KBM-7 (cell line): ENCODE measurements around the gene LPIN3.

Experiments used
- DNase-seq: peaks from one replicate; pipeline ENCODE4 v3.0.0-alpha.2; 2015
- in situ Hi-C: fragments of 300-500 bp; cut with MboI; formaldehyde crosslinking; loops from 2 replicates; pipeline ENCODE4 v1.14.3; 2020; ENCODE audit warnings: low sequenced_read_pairs, low pct_unique_long_range_greater_than_20kb, mixed read lengths

The LPIN3 gene

DNA sequence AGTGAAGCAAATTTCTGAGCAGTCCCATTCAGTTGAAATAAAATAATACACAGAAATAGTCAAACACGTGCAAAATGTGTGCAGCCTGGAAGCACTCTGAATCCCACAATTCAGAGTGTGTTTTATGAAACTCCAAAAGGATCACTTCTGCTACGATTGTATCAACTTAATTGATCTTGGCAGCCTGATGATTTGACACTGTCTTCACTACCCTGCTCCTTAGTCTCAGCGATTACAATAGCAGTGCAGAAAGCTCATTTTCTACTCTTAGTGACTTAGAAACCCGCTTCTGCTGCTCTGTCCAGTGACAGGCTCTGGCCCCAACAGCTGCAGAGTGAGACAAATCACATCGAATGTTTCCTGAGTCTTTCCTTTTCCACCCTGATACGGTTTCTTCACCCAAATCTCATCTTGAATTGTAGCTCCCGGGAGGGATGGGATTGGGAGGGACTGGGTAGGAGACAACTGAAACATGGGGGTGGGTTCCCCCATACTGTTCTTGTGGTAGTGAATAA, 42.2 kb downstream of the LPIN3 start:
- in situ Hi-C loops, result no loop called here
- no peak for DNase-seq

DNA sequence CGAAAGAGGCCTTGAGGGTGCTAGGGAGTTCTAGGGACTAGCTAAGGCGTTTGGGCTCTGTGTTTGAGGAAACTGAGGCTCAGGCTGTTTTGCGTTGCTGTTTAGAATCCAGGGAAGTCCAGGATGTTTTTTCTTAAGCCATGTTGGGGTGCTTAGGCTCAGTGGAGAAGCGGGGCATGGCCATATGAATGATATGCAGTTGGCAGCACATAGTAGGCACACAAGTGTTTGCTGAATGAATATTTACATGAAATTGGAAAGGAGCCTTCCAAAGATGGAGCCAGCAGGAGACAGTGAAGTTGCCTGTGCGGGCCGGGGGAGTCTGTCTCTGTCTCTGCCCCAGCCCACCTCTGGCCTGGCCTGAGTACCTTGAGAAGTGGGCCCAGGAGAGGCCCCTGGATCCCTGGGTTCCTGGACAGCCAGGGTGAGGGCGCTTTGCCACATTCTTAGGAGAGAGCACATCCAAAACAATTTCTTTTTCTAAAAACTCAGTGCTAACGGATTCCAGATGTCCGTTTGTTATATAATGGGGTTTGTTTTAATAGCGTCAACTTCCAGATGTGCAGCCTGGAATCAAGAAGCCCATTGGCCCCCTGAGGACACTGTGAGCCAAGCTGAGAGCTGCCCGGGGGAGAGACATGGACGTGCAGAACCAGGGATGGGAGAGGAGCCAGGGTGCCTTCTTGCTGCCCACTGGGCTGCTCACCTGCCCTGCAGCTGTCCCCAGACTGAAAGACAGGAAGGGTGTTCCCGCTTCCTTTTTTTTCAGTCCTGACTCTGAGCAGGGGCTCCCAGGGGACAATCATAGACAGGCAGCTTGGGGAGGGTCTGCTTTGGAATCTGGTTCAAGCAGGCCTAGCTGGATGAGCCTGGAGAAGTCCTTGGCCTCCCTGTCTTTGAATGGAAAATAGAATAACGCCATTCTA, 46.1 kb downstream of the LPIN3 start:
- in situ Hi-C loops, result no loop called here
- DNase-seq, result no peak

DNA sequence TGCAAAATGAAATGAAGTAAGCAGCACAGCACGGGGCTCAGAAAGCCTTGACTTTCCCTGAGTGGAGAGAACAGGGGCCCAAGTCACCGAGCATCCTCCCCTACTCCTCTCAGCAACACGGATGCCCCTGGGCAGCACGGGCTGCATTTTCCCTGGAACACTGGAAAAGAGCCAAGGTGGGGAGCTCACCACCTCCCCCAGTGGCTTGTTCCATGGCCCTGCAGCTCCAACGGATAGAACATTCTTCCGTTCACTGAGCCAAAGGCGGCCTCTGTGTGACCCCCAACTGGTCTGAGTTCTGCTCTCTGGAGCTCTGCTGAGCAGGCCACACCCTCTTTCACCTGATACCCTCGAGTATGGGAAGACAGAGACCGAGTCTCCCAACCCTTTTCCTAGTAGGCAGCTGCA, 46.8 kb downstream of the LPIN3 start:
- no peak for DNase-seq
- in situ Hi-C loops, result no loop called here

DNA sequence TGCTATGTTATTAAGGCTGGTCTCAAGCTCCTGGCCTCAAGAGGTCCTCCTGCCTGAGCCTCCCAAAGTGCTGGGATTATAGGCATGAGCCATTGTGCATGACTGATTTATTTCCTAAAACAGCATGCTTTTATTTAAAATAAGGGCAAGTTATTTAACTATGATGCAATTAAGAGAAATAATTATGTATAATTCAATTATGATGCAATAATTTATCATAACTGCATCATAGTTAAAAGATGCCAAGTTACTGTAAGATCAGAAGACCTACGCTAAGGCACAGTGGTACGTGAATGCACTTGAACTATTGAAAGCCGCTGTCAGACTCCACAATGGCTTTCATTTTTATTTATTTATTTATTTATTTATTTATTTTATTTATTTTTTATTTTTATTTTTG, 50.3 kb downstream of the LPIN3 start:
- in situ Hi-C loops, result no loop called here
- DNase-seq, result no peak

DNA sequence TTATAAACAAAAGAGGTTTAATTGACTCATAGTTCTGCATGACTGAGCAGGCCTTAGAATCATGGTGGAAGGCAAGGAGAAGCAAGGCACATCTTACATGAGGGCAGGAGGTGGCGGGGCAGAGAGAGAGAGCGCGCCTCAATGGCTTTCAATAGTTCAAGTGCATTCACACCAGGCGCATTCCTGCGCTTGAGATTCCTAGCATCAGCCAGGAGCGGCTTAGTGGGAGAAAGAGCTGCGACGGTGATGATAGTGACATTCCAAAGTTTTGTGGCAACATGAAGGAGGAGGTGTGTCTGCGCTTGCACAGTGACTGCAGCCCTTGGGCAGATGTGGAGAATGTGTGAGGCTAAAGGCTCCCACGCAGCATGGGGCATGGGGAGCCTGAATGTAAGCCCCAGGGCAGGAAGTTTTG, 51.0 kb downstream of the LPIN3 start:
- in situ Hi-C loops, result no loop called here
- DNase-seq, result no peak

DNA sequence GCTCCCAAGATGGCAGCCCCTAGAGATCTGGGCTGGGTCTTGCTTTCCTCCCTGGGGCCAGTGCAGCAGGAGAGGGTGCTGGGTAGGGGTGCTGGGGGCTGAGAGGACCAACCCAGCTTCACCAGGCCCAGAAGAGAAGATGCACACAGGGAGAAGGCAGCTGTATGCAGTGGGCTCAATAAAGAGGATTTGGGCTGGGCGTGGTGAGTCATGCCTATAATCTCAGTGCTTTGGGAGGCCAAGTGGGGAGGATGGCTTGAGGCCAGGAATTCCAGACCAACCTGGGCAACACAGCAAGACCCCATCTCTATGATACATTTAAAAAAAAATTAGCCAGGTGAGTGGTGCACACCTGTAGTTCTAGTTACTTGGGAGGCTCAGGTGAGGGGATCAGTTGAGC, 51.7 kb downstream of the LPIN3 start:
- no peak for DNase-seq

DNA sequence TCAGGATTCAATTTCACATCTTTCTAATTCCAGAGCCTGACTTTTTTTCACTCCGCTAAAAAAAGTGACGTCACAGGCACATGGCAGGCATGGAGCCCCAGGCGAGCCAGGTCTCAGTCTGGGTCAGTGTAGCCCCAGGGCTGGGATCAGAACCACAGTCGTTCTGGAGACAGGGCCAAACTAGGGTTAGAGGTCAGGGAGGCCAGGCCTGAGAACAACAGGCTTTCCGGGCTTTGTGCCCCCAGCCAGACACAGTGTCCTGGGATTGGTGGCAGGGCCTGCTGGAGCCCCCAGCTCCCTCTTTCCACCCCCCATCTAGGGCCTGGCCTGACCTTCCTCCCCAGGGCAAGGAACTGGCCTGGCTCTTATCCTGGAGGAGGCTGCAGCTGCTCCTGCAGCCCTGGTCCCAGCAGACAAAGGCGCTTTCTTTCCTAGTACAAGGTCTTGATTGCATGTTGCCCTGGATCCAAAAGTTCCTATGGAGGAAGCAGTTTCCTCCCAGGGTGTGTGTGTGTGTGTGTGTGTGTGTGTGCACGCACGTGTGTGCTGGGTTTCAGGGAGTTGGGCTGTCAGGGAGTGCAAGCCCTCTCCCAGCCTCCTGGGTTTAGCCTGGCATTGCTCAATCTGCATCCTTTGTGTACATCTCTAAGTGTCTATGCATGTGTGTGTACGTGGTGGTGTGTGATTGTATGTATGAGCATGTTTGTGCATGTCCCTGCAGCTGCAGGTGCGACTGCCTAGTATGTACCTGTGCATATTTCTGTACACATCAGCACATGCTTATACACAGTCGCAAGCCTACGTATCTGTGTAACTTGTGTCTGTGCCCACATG, 52.5 kb downstream of the LPIN3 start:
- in situ Hi-C loops, result no loop called here
- DNase-seq, result no peak

More for the DNA sequence above, 51.7 kb downstream of the LPIN3 start:
- in situ Hi-C loops, result no loop called here

DNA sequence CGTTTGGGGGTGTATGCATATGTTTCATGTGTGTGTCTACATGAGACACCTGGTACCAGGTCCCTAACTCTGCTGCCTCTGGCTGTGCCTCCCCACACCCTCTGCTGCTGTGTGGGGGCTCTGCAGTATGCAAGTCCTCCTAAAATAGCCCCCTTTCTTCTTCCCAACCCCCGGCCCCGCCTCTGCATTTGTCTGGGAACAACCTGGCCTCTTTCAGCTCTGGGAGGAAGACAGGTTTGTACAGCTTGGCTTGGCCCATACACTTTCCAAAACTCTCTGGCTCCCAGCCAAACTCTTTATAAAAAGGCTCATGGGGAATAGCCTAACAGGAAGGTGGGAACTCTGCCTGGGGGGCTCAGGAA, 53.1 kb downstream of the LPIN3 start:
- in situ Hi-C loops, result no loop called here
- DNase-seq, result no peak

DNA sequence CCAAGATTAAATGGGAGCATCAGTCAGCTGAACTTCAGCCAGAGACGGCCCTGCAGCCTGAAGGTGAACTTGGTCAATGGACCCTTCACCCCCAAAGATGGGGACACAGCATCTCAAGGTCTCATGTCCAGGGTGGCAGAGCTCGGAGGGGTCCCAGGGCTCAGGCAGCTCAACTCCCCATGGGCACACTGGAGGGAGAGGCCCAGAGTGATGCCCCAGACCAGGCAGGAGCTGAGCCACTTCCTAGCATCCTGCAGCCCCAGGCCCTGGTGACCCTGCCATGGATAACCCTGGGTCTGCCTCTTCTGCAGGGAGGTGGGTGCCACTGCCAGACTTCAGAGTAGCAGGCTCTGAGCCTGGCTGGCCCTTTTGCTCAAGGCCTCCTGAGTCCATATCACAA, 53.5 kb downstream of the LPIN3 start:
- no peak for DNase-seq
- in situ Hi-C loops, result no loop called here

DNA sequence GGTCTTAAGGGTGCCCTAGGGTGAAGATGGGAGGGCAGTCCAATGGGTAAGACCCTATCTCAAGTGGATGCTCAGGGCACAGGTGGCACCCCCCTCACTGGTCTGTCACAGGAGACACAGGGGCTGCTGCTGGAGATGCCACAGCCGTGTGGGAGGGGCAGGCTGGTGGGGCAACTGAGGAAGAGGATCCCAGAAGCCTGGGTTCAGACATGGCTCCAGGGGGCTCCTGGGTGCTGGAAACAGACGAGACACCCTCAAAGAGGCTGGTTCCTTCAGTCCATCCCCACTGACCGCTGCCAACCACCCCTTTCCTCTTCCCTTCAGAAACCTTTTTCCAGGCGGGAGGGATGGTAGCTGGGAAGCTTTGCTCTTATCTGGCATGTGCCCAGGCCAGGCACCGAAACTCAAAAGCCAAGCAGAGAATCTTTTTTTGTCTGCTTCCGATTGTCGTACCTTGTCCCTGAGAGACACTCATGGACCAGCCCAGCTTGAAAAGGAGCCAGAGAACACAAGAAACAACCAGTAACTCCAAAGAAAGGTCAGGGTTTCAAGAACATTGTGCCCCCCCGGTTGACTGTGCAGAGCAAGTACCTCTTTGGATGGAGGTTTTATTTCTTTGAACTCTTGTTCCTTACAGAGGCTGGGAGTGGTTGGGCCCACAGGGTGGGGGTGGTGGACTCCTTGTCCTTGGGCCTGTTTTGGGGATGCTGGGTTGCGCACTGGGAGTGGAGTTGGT, 54.5 kb downstream of the LPIN3 start:
- in situ Hi-C loops, result no loop called here
- no peak for DNase-seq

DNA sequence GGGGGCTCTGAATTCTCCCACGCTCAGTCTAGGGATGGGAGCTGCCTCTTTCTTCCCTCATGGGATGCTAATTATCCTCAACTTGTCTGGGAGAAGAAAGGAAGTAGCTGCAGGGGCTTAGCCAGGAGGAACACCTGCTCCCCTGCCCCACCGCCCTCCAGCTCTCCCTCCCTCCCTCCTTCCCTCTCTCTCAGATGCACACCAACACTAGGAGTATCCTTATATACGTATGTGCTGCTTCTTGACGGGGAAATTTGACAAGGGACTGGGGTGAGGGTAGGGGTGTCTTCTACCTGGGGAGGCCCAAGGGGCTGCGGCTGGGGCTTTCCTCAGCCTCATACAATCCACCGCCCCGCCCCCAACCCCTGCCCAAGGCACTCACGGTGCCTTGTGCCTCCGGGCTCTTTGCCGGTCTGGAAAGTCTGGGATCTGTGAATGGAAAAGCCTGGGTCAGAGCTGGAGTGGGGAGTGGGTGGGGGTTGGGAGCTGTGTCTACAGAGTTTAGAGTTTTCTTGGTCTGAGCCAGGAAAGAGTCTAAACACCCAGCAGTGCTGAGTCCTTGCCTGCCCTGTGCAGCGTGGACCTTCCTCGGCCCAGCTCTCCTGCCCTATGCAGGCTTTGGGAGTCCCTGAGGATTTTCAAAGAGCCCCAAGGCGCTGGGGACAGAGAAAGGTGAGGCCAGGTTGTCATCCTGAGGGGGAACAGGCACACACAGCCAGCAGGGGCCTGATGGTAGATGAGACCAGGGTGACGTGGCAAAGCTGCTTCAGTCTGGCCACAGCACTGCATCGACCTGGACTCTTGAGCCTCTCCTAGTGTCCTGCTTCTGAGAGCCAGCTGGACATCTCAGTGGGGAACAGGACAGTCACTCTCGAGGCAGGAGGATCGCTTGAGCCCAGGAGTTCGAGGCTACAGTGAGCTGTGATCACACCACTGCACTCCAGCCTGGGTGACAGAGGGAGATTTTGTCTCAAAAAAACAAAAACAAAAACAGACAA, 55.3 kb downstream of the LPIN3 start:
- in situ Hi-C loops, result no loop called here
- DNase-seq, result no peak

DNA sequence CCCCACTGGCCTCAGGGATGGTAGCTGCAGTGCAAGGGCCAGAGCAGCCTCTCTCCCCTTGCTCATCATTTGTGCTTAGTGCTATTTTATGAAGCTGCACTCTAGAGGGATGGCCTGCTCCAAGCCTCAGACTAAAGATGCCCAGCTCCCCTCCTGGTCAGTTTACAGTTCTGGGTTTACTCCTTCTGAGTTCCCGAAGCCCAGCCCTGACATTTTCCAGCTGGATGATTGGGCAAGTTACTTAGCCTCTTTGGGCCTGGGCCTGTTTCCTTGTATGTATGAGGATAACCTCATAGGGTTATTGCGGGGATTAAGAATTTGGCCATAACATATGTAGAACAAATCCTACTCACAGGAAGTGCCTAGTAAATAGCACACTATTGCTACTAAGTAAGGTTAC, 57.8 kb downstream of the LPIN3 start:
- DNase-seq, result no peak
- in situ Hi-C loops, result no loop called here

DNA sequence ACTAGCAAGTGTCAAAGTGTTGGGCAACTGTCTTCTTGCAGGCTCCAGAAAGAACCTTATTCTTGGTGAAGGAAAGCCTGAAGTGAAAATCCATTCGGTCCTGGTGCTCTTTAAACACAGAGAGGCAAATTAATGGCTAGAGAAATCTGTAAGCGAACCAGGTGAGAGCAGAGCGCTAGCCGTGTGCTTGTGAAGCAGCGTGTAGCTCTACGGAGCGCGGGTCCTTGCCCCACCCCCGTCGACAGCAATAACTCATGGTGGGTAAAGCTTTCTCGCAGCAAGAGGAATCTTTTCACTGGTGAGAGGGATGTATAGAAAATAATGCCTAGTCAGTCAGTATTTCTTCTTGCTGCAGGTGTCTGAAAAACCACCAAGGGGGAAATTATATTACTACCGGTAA, 63.0 kb downstream of the LPIN3 start:
- in situ Hi-C loops, result no loop called here
- no peak for DNase-seq

DNA sequence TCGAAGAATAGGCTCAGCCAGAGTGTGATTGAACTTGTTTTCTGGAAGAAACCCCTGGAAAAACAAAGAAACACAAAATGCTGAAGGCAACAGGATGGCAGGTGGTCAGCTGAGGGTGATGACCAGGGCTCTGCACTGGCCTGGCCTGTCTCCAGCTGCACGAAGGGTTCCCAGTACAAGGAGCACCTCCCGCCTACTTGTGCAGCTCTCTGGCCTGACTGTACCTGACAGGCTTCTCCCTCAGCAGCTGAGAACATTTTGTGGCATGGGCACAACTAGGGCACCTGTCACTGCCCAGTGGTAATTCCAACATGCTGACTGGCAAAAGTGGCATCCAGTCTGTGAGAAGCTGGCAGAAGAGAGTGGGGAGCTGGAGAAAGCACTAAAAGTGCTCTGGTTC, 64.8 kb downstream of the LPIN3 start:
- DNase-seq, result no peak
- in situ Hi-C loops, result no loop called here

DNA sequence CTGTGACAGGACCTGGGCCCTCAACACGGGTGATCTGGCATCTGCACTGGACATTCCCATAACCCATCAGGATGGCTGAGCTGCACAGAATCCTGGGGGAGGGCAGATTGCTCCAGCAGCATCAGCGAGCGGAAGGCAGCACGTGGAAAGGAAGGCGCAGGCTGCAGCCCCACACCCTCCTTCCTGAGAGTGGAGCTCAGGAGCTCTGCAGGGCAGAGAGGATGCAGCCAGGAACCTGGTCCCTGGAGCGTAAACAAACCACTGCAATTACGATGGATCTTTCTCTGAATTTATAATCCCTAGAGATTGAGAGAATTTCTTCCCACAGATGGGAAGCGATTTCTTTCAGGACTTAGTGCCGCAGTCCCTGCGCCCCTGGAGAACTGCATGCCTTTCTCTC, 65.7 kb downstream of the LPIN3 start:
- in situ Hi-C loops, result no loop called here
- DNase-seq, result no peak

DNA sequence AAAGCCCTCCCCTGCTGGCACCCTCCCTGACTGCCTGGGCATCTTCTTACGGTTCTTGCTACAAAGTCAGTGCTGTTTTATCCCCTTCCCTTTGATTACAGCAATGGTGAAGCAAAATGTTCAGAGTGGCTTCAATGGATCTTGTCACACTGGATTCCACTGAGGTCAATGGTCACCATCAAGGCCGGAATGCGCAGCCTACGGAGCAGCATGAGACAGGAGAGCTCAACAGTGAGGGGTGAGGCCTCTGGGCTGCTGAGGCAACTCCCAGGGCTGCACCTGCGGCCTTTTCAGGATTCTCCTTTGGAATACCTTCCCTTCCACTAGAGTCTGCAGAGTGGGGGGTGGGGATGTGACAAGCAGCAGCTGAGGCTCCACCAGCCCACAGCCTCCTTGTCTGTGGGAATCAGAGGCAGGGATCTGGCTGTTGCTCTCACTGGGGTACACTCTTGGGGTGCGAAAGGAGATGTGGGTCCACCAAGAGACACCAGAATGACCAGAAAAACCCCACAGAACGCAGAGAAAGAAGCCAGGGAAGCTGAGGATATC, 66.3 kb downstream of the LPIN3 start:
- DNase-seq, result no peak
- in situ Hi-C loops, result no loop called here

DNA sequence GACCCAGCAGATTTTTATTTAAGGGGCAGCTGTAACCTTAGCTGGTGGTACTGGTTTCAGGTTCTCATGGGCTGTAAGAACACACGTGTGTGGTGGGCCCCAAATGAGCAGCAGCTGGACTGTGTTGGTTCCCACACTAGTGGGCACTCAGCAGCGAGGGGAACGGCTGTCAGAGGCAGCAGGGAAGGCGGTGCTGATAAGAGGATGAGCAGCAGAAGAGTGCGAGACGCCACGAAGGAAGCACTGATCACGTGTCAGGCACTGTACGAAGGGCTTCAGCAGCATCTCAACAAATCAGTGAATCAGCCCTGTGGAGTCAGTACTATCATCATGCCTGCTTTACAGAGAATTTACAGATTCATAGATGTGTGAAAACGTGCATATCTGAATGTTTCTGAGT, 67.0 kb downstream of the LPIN3 start:
- in situ Hi-C loops, result no loop called here
- DNase-seq, result no peak

DNA sequence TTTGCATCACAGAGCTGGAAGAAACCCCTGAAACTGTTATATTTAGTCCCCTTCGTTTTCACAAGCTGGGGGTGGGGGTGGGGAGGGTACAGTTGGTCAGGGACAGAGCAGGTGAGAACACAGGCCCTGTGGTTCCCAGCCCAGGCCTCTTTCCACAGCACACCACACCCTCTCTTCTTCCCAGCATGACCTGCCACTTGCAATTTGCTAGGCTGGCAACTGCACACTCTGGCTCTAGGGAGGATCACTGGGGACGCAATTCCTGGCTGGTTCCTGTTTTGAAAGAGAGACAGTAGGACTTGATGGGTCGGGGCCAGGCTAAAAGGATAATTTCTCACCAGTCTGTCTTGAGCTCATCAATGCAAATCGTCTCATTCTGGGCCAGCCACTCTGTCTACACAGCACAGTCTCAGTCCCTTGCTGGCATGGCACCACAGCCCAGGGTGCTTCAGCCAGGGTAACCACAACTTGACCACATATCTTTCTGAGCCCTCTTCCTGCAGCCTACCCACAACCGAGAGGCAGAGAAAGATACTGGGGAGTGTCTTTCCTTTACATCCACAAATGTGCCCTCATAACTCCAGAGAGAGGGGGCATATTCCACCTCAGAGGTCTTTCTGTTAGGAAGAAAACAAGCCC, 67.7 kb downstream of the LPIN3 start:
- in situ Hi-C loops, result no loop called here
- peak; percentile 74 for DNase-seq
